Measurements from ENCODE around the gene LHX6.

- no peak for TF ChIP-seq CTCF (conservative IDR thresholded peaks at IDR 0.05; ENCODE audit: low read depth in 2 of 2)
- peak; percentile 81 for TF ChIP-seq EZH2 (IDR thresholded peaks at IDR 0.05; ENCODE audit: low read depth, unreplicated experiment)
- no peak for TF ChIP-seq CREB1 (CRISPR knock-in tag; IDR thresholded peaks at IDR 0.05; ENCODE audit: low read depth)
- no peak for TF ChIP-seq REST (IDR thresholded peaks at IDR 0.05; ENCODE audit: unreplicated experiment)
- no peak for TF ChIP-seq POLR2AphosphoS5 (IDR thresholded peaks at IDR 0.05; ENCODE audit: low read depth)
- TF ChIP-seq EZH2phosphoT487 (IDR thresholded peaks at IDR 0.05; ENCODE audit: unreplicated experiment), result no peak
- TF ChIP-seq ZNF331 (CRISPR knock-in tag; IDR thresholded peaks at IDR 0.05; ENCODE audit: low read depth), result no peak
- TF ChIP-seq STAT1 (IDR thresholded peaks at IDR 0.05; ENCODE audit: unreplicated experiment), result no peak
- no peak for TF ChIP-seq JUNB (IDR thresholded peaks at IDR 0.05; ENCODE audit: unreplicated experiment)
- no peak for TF ChIP-seq NANOG (IDR thresholded peaks at IDR 0.05; ENCODE audit: borderline replicate concordance)
- no peak for TF ChIP-seq ZNF114 (CRISPR knock-in tag; IDR thresholded peaks at IDR 0.05)
- TF ChIP-seq ETS1 (IDR thresholded peaks at IDR 0.05), result no peak
Observed at GRCh38 chr9:122220673-122221182, 8.0 kb downstream of the LHX6 start.

Measured in GM23338 (cell line).